IPS-15b (cell line): ENCODE results near the gene IKBIP.
"Not testable (repeated sequence)": the region's sequence is repeated elsewhere in the genome, so short reads cannot be mapped to it uniquely, and the experiment has no call there.

Source experiments
- H3K27me3 ChIP-seq: one replicate; pipeline ENCODE4 v1.6.1; 2013; ENCODE audit warnings: low read length; ENCODE audit not compliant: control insufficient read depth, insufficient read depth
- H3K36me3 ChIP-seq: one replicate; pipeline ENCODE4 v1.6.1; 2013; ENCODE audit warnings: low read length; ENCODE audit not compliant: control insufficient read depth, insufficient read depth
- H3K4me1 ChIP-seq: one replicate; pipeline ENCODE4 v1.6.1; 2013; ENCODE audit warnings: mild to moderate bottlenecking, low read length; ENCODE audit not compliant: control insufficient read depth, insufficient read depth
- H3K4me3 ChIP-seq: one replicate; pipeline ENCODE4 v1.5.1; 2013; ENCODE audit warnings: low read depth, low read length
- H3K9ac ChIP-seq: one replicate; pipeline ENCODE4 v1.6.1; 2013; ENCODE audit warnings: low read depth, mild to moderate bottlenecking, low read length
- H3K9me3 ChIP-seq: one replicate; pipeline ENCODE4 v1.6.1; 2013; ENCODE audit warnings: mild to moderate bottlenecking, low read length; ENCODE audit not compliant: control insufficient read depth, insufficient read depth

Gene IKBIP

GRCh38 chr12:98618952-98619351 lies 25.6 kb downstream of the IKBIP start:
- Histone ChIP-seq H3K27me3 (no peaks in the 10 kb centered on the region), H3K9ac (no peak overlapping the region), H3K9me3 (no peaks in the 10 kb centered on the region), H3K4me1 (no peaks in the 10 kb centered on the region), H3K4me3 (no peak overlapping the region), H3K36me3 (no peaks in the 10 kb centered on the region)

- Histone ChIP-seq H3K9ac (peak overlapping the region; percentile 47), H3K36me3 (no peaks in the 10 kb centered on the region), H3K4me1 (no peaks in the 10 kb centered on the region), H3K4me3 (no peak overlapping the region), H3K27me3 (no peaks in the 10 kb centered on the region), H3K9me3 (no peaks in the 10 kb centered on the region)
Observed at GRCh38 chr12:98612696-98613334, 31.8 kb downstream of the IKBIP start.

- no peaks in the 10 kb centered on the region for H3K36me3 ChIP-seq
- H3K4me3 ChIP-seq, result no peak overlapping the region
- H3K27me3 ChIP-seq, result no peaks in the 10 kb centered on the region
- H3K4me1 ChIP-seq, result no peaks in the 10 kb centered on the region
- no peak overlapping the region for H3K9ac ChIP-seq
- H3K9me3 ChIP-seq, result no peaks in the 10 kb centered on the region
Observed at GRCh38 chr12:98610596-98610995, 34.0 kb downstream of the IKBIP start.

GRCh38 chr12:98606359-98606988 lies 38.1 kb downstream of the IKBIP start:
- Histone ChIP-seq H3K27me3 (no peaks in the 10 kb centered on the region), H3K9me3 (no peaks in the 10 kb centered on the region), H3K9ac (no peak overlapping the region), H3K4me3 (no peak overlapping the region), H3K36me3 (peaks cover 2% of the 10 kb centered on the region), H3K4me1 (no peaks in the 10 kb centered on the region)

GRCh38 chr12:98601924-98602323 lies 42.7 kb downstream of the IKBIP start:
- Histone ChIP-seq H3K36me3 (peaks cover 33% of the 10 kb centered on the region), H3K27me3 (no peaks in the 10 kb centered on the region), H3K9ac (no peak overlapping the region), H3K4me3 (no peak overlapping the region), H3K9me3 (no peaks in the 10 kb centered on the region), H3K4me1 (no peaks in the 10 kb centered on the region)

- H3K9me3 ChIP-seq, H3K9ac ChIP-seq, H3K4me3 ChIP-seq: not testable (repeated sequence)
Observed at GRCh38 chr12:98597313-98597712, 47.3 kb downstream of the IKBIP start.

GRCh38 chr12:98595243-98595988 lies 49.2 kb downstream of the IKBIP start:
- Histone ChIP-seq H3K36me3 (peaks cover 35% of the 10 kb centered on the region), H3K9me3 (no peaks in the 10 kb centered on the region), H3K4me3 (peak overlapping the region; percentile 98), H3K9ac (peak overlapping the region; percentile 99), H3K27me3 (no peaks in the 10 kb centered on the region), H3K4me1 (no peaks in the 10 kb centered on the region)

More at GRCh38 chr12:98597313-98597712, 47.3 kb downstream of the IKBIP start:
- not testable (repeated sequence) for H3K27me3 ChIP-seq, H3K4me1 ChIP-seq
- peaks cover 38% of the 10 kb centered on the region for H3K36me3 ChIP-seq

- H3K9ac ChIP-seq, result peak overlapping the region; percentile 99
- no peaks in the 10 kb centered on the region for H3K4me1 ChIP-seq
- H3K4me3 ChIP-seq, result peak overlapping the region; percentile 98
- H3K27me3 ChIP-seq, result no peaks in the 10 kb centered on the region
- H3K9me3 ChIP-seq, result no peaks in the 10 kb centered on the region
- peaks cover 25% of the 10 kb centered on the region for H3K36me3 ChIP-seq
Observed at GRCh38 chr12:98594050-98594835, 50.3 kb downstream of the IKBIP start.

- Histone ChIP-seq H3K4me3 (peak within 1 kb of the TSS; percentile 98), H3K27me3 (no peaks in the 10 kb centered on the region), H3K36me3 (peaks cover 22% of the 10 kb centered on the region), H3K9me3 (no peaks in the 10 kb centered on the region), H3K9ac (peak within 1 kb of the TSS; percentile 99), H3K4me1 (no peaks in the 10 kb centered on the region)
Observed at GRCh38 chr12:98593351-98594049, 51.1 kb downstream of the IKBIP start, which contains the start of gene SLC25A3. TSS of gene SLC25A3 (plus strand) at chr12:98593686. CDS start at chr12:98593979, 293 bp downstream.

GRCh38 chr12:98592825-98593322 lies 51.7 kb downstream of the IKBIP start:
- no peaks in the 10 kb centered on the region for H3K9me3 ChIP-seq
- H3K9ac ChIP-seq, result no peak overlapping the region
- no peaks in the 10 kb centered on the region for H3K27me3 ChIP-seq
- peak overlapping the region; percentile 44 for H3K4me3 ChIP-seq
- peaks cover 16% of the 10 kb centered on the region for H3K36me3 ChIP-seq
- H3K4me1 ChIP-seq, result no peaks in the 10 kb centered on the region

- Histone ChIP-seq H3K27me3 (no peaks in the 10 kb centered on the region), H3K36me3 (no peaks in the 10 kb centered on the region), H3K9ac (no peak overlapping the region), H3K4me1 (no peaks in the 10 kb centered on the region), H3K4me3 (no peak overlapping the region), H3K9me3 (no peaks in the 10 kb centered on the region)
Observed at GRCh38 chr12:98591209-98591608, 53.4 kb downstream of the IKBIP start.
